Measurements from ENCODE around the gene EPB41.
"Not testable (repeated sequence)": the region's sequence is repeated elsewhere in the genome, so short reads cannot be mapped to it uniquely, and the experiment has no call there.

EPB41 gene

GRCh38 chr1:29124366-29125236 is 210.2 kb downstream of the EPB41 start:
- peak; percentile 60 for FAIRE-seq
- DNase-seq (ENCODE audit: insufficient read length, low spot score): peak; percentile 80

GRCh38 chr1:29125237-29125641 is 210.9 kb downstream of the EPB41 start:
- no peak for DNase-seq (ENCODE audit: insufficient read length, low spot score)
- FAIRE-seq: no peak

GRCh38 chr1:29125788-29126187 is 211.4 kb downstream of the EPB41 start:
- DNase-seq (ENCODE audit: insufficient read length, low spot score) (no peak), FAIRE-seq (no peak)

- DNase-seq (ENCODE audit: insufficient read length, low spot score): no peak
- no peak for FAIRE-seq
These were observed 211.8 kb downstream of the EPB41 start for GRCh38 chr1:29126198-29126597.

GRCh38 chr1:29128739-29129138 is 214.4 kb downstream of the EPB41 start:
- no peak for DNase-seq (ENCODE audit: insufficient read length, low spot score)
- FAIRE-seq: no peak

GRCh38 chr1:29129916-29130315 is 215.5 kb downstream of the EPB41 start:
- FAIRE-seq (no peak), DNase-seq (ENCODE audit: insufficient read length, low spot score) (no peak)

- FAIRE-seq; DNase-seq (ENCODE audit: insufficient read length, low spot score): not testable (repeated sequence)
These were observed 216.7 kb downstream of the EPB41 start for GRCh38 chr1:29131056-29131455.

- DNase-seq (ENCODE audit: insufficient read length, low spot score) (no peak), FAIRE-seq (no peak)
These were observed 219.7 kb downstream of the EPB41 start for GRCh38 chr1:29133861-29134694.

GRCh38 chr1:29134695-29135028 is 220.3 kb downstream of the EPB41 start:
- DNase-seq (ENCODE audit: insufficient read length, low spot score) (no peak), FAIRE-seq (no peak)

- no peak for DNase-seq (ENCODE audit: insufficient read length, low spot score)
- no peak for FAIRE-seq
These were observed 222.1 kb downstream of the EPB41 start for GRCh38 chr1:29136391-29136915.

- FAIRE-seq: no peak
- DNase-seq (ENCODE audit: insufficient read length, low spot score): no peak
These were observed 228.3 kb downstream of the EPB41 start for GRCh38 chr1:29142714-29143113.

GRCh38 chr1:29144178-29144577 is 229.8 kb downstream of the EPB41 start:
- FAIRE-seq: no peak
- DNase-seq (ENCODE audit: insufficient read length, low spot score): no peak

- DNase-seq (ENCODE audit: insufficient read length, low spot score) (no peak), FAIRE-seq (no peak)
These were observed 231.5 kb downstream of the EPB41 start for GRCh38 chr1:29145739-29146437.

GRCh38 chr1:29148656-29149491 is 234.5 kb downstream of the EPB41 start:
- no peak for DNase-seq (ENCODE audit: insufficient read length, low spot score)
- no peak for FAIRE-seq

GRCh38 chr1:29150346-29150745 is 236.0 kb downstream of the EPB41 start:
- FAIRE-seq; DNase-seq (ENCODE audit: insufficient read length, low spot score): not testable (repeated sequence)

- DNase-seq (ENCODE audit: insufficient read length, low spot score): no peak
- no peak for FAIRE-seq
These were observed 237.9 kb downstream of the EPB41 start for GRCh38 chr1:29152046-29152805.

- FAIRE-seq (no peak), DNase-seq (ENCODE audit: insufficient read length, low spot score) (no peak)
These were observed 242.3 kb downstream of the EPB41 start for GRCh38 chr1:29156543-29157268.

- no peak for FAIRE-seq
- DNase-seq (ENCODE audit: insufficient read length, low spot score): no peak
These were observed 242.9 kb downstream of the EPB41 start for GRCh38 chr1:29157269-29157601.

- FAIRE-seq: no peak
- DNase-seq (ENCODE audit: insufficient read length, low spot score): no peak
These were observed 245.4 kb downstream of the EPB41 start for GRCh38 chr1:29159773-29160172.
